HG03442 (cell line): ENCODE results near the gene CDCP1.
"Not testable (repeated sequence)": the region's sequence is repeated elsewhere in the genome, so short reads cannot be mapped to it uniquely, and the experiment has no call there.

Experiments used
- ATAC-seq: cut with Tn5 transposase; IDR thresholded peaks from one replicate; pipeline ENCODE4 v1.9.1; 2021; ENCODE audit warnings: mild to moderate bottlenecking, moderate library complexity; ENCODE audit not compliant: unreplicated experiment

Gene CDCP1

GRCh38 chr3:45060165-45060892, 85.8 kb downstream of the CDCP1 start:
- no peak for ATAC-seq

- ATAC-seq = no peak
Measured at GRCh38 chr3:45059132-45059531, 87.0 kb downstream of the CDCP1 start.

- ATAC-seq = no peak
Measured at GRCh38 chr3:45057557-45057956, 88.6 kb downstream of the CDCP1 start.

GRCh38 chr3:45056608-45057301, 89.4 kb downstream of the CDCP1 start:
- ATAC-seq = no peak

- ATAC-seq = no peak
Measured at GRCh38 chr3:45055411-45056143, 90.6 kb downstream of the CDCP1 start.

GRCh38 chr3:45055032-45055410, 91.2 kb downstream of the CDCP1 start:
- no peak for ATAC-seq

GRCh38 chr3:45054196-45054857, 91.9 kb downstream of the CDCP1 start:
- no peak for ATAC-seq

GRCh38 chr3:45053805-45054195, 92.4 kb downstream of the CDCP1 start:
- not testable (repeated sequence) for ATAC-seq

- ATAC-seq = no peak
Measured at GRCh38 chr3:45051685-45052084, 94.5 kb downstream of the CDCP1 start.

GRCh38 chr3:45049807-45050206, 96.4 kb downstream of the CDCP1 start:
- no peak for ATAC-seq

- ATAC-seq = no peak
Measured at GRCh38 chr3:45048244-45048643, 97.9 kb downstream of the CDCP1 start.

GRCh38 chr3:45043728-45044299, 102.4 kb downstream of the CDCP1 start:
- no peak for ATAC-seq

GRCh38 chr3:45042162-45042561, 104.0 kb downstream of the CDCP1 start:
- ATAC-seq = no peak

- no peak for ATAC-seq
Measured at GRCh38 chr3:45041666-45042065, 104.5 kb downstream of the CDCP1 start.

GRCh38 chr3:45037720-45038455, 108.3 kb downstream of the CDCP1 start:
- ATAC-seq = peak; percentile 63

GRCh38 chr3:45035441-45036301, 110.5 kb downstream of the CDCP1 start:
- no peak for ATAC-seq

- ATAC-seq = no peak
Measured at GRCh38 chr3:45034612-45035252, 111.4 kb downstream of the CDCP1 start.

- no peak for ATAC-seq
Measured at GRCh38 chr3:45033791-45034190, 112.4 kb downstream of the CDCP1 start.
